Endothelial cell of umbilical vein (primary cell): ENCODE measurements around the gene SART3. TPM values are rescaled to one million over a fixed set of nuclear protein-coding genes. Genes with fewer than 3 reads are reported as not detected.
"Not testable (repeated sequence)": the region's sequence is repeated elsewhere in the genome, so short reads cannot be mapped to it uniquely, and the experiment has no call there.

ENCODE experiments used
- BruUV-seq: library from RNA; stranded (reverse); fragments of 400-500 nt; replicated peaks from 2 replicates; lab custom pipeline; 2021; lab: Mats Ljungman, UMichigan
- CTCF ChIA-PET: fragments of 300-600, 350-600 bp; sonication (Branson Sonifier 250); formaldehyde crosslinking; loops from one replicate; lab custom pipeline; 2021; ENCODE audit warnings: antibody characterized with exemption, inconsistent platforms; lab: Charles Lee
- POLR2A ChIA-PET: fragments of 300-600, 350-600 bp; sonication (Branson Sonifier 250); formaldehyde crosslinking; loops from one replicate; lab custom pipeline; 2021; ENCODE audit warnings: antibody characterized with exemption, inconsistent platforms; lab: Charles Lee
- DNase-seq: peaks from one replicate; pipeline ENCODE4 v3.0.0-alpha.2; 2011; ENCODE audit warnings: low read depth, low spot score
- FAIRE-seq: peaks from 2 replicates; lab custom pipeline; 2011; peaks lifted over from hg19 to GRCh38; lab: Jason Lieb, UNC
- H2AFZ ChIP-seq: 2 replicates; pipeline ENCODE4 v1.6.0; 2012; ENCODE audit warnings: low read depth, low read length, control low read depth, inconsistent platforms
- H3K27ac ChIP-seq: 2 replicates; pipeline ENCODE4 v1.5.1; 2011; ENCODE audit warnings: low read depth, mild to moderate bottlenecking, control low read depth, low read length, moderate library complexity; ENCODE audit not compliant: insufficient read depth
- H3K27me3 ChIP-seq, 2 experiments: 2 replicates each; pipeline versions ENCODE4 v1.6.0 to v1.6.1; 2011; ENCODE audit warnings: low read length in 2 of 2, mixed read lengths in 1 of 2; ENCODE audit not compliant: control insufficient read depth in 2 of 2, insufficient read depth in 2 of 2
- H3K36me3 ChIP-seq, 2 experiments: 2 replicates in 1 of 2; 3 replicates in 1 of 2; pipeline ENCODE4 v1.5.1; 2011; ENCODE audit warnings: low read length in 2 of 2, mild to moderate bottlenecking in 1 of 2, moderate library complexity in 1 of 2; ENCODE audit not compliant: control insufficient read depth in 2 of 2, insufficient read depth in 2 of 2; ENCODE audit errors: extremely low read depth in 1 of 2
- H3K4me1 ChIP-seq: 3 replicates; pipeline ENCODE4 v1.5.1; 2011; ENCODE audit warnings: mild to moderate bottlenecking, low read length; ENCODE audit not compliant: control insufficient read depth, insufficient read depth; ENCODE audit errors: extremely low read depth
- H3K4me2 ChIP-seq: 2 replicates; pipeline ENCODE4 v1.6.1; 2011; ENCODE audit warnings: low read length, control low read depth, mixed read lengths; ENCODE audit not compliant: insufficient read depth
- H3K4me3 ChIP-seq, 3 experiments: fragments of 200-600 bp in 1 of 3; sonication (generic), shearing (Covaris generic) in 1 of 3; replicated peaks in 1 of 3; 2 replicates each; pipeline ENCODE4 v1.5.1; 2011 to 2016; ENCODE audit warnings: control low read depth in 3 of 3, low read length in 3 of 3, mild to moderate bottlenecking in 2 of 3, inconsistent platforms in 1 of 3, low read depth in 1 of 3, moderate library complexity in 1 of 3; ENCODE audit not compliant: insufficient read depth in 1 of 3
- H3K79me2 ChIP-seq: 2 replicates; pipeline ENCODE4 v1.6.0; 2012; ENCODE audit warnings: low read length, inconsistent platforms; ENCODE audit not compliant: control insufficient read depth, insufficient read depth
- H3K9ac ChIP-seq: replicated peaks from 2 replicates; pipeline ENCODE3; 2011; ENCODE audit warnings: low read length, control low read depth; ENCODE audit not compliant: insufficient read depth; ENCODE audit errors: extremely low read depth
- H3K9me1 ChIP-seq: replicated peaks from 3 replicates; pipeline ENCODE4 v1.6.0; 2011; ENCODE audit warnings: mild to moderate bottlenecking, low read length; ENCODE audit not compliant: control insufficient read depth, insufficient read depth; ENCODE audit errors: extremely low read depth
- H3K9me3 ChIP-seq: replicated peaks from 2 replicates; pipeline ENCODE4 v1.5.1; 2012; ENCODE audit warnings: low read length, inconsistent platforms; ENCODE audit not compliant: control insufficient read depth, insufficient read depth
- H4K20me1 ChIP-seq: replicated peaks from 2 replicates; pipeline ENCODE3; 2011; ENCODE audit warnings: mild to moderate bottlenecking, low read length; ENCODE audit not compliant: control insufficient read depth, insufficient read depth; ENCODE audit errors: extremely low read depth
- EZH2 ChIP-seq: IDR thresholded peaks from 2 replicates; pipeline ENCODE4 v1.6.1; 2012; ENCODE audit warnings: borderline replicate concordance, low read depth, mild to moderate bottlenecking, moderate library complexity, low read length, inconsistent platforms; ENCODE audit not compliant: severe bottlenecking
- FOS ChIP-seq: IDR thresholded peaks from 2 replicates; pipeline ENCODE4 v1.6.1; 2011; ENCODE audit warnings: mild to moderate bottlenecking, low read length, moderate library complexity, borderline replicate concordance; ENCODE audit not compliant: insufficient read depth
- JUN ChIP-seq: IDR thresholded peaks from 2 replicates; pipeline ENCODE4 v1.6.1; 2011; ENCODE audit warnings: borderline replicate concordance, low read depth; ENCODE audit not compliant: insufficient read length, insufficient read depth
- MYC ChIP-seq: IDR thresholded peaks from one replicate; pipeline ENCODE4 v1.6.1; 2011; ENCODE audit warnings: mild to moderate bottlenecking, low read depth, low read length
- POLR2A ChIP-seq: IDR thresholded peaks from 2 replicates; pipeline ENCODE4 v1.6.1; 2012; ENCODE audit warnings: low read depth, mild to moderate bottlenecking, control low read depth, low read length
- POLR2AphosphoS5 ChIP-seq: IDR thresholded peaks from 2 replicates; pipeline ENCODE4 v1.6.1; 2012; ENCODE audit warnings: low read depth, mild to moderate bottlenecking, control low read depth, low read length, moderate library complexity; ENCODE audit not compliant: insufficient read depth
- dilution Hi-C: fragments of 300-500 bp; cut with MboI; formaldehyde crosslinking; loops from one replicate; pipeline ENCODE4 v1.15.0; 2019; ENCODE audit warnings: low sequenced_read_pairs; ENCODE audit not compliant: extremely low pct_ligation_motif_present
- intact Hi-C: fragments of 100-400 bp; cut with micrococcal nuclease; formaldehyde crosslinking; loops from one replicate; pipeline ENCODE4 v1.10.0; 2022
- polyA plus RNA-seq, 4 experiments: library from polyadenylated mRNA; depleted of rRNA in 3 of 4; stranded (reverse) in 3 of 4; unstranded in 1 of 4; fragments of >200 nt; gene quantifications; 2 replicates each; pipeline versions ENCODE4 v1.2.1 to v1.2.3, GENCODE V29; 2011 to 2012; ENCODE audit warnings: missing spikeins in 1 of 4
- total RNA-seq: library from RNA; stranded (reverse); gene quantifications from 2 replicates; pipeline ENCODE4 v1.2.3, GENCODE V29; 2021
- TF ChIP-seq, protein P1 (sequence below), 2 donors: IDR thresholded peaks; 1 replicate in 1 of 2; 2 replicates in 1 of 2; pipeline ENCODE4 v1.5.1; 2011; ENCODE audit warnings: low read length in 2 of 2, mild to moderate bottlenecking in 2 of 2, moderate library complexity in 2 of 2, control low read depth in 1 of 2, inconsistent platforms in 1 of 2, low read depth in 1 of 2; ENCODE audit not compliant: insufficient read depth in 1 of 2; ENCODE audit errors: extremely low read depth in 1 of 2
- TF ChIP-seq, protein P2 (sequence below): IDR thresholded peaks from 2 replicates; pipeline ENCODE4 v1.6.1; 2011; ENCODE audit not compliant: insufficient read depth, insufficient read length

The SART3 gene
- total and polyA plus RNA-seq, 2 donors (not counting 3 experiments of a cell fraction or from before 2014, with no cell fraction given) = 13.9 to 50.7 TPM

DNA sequence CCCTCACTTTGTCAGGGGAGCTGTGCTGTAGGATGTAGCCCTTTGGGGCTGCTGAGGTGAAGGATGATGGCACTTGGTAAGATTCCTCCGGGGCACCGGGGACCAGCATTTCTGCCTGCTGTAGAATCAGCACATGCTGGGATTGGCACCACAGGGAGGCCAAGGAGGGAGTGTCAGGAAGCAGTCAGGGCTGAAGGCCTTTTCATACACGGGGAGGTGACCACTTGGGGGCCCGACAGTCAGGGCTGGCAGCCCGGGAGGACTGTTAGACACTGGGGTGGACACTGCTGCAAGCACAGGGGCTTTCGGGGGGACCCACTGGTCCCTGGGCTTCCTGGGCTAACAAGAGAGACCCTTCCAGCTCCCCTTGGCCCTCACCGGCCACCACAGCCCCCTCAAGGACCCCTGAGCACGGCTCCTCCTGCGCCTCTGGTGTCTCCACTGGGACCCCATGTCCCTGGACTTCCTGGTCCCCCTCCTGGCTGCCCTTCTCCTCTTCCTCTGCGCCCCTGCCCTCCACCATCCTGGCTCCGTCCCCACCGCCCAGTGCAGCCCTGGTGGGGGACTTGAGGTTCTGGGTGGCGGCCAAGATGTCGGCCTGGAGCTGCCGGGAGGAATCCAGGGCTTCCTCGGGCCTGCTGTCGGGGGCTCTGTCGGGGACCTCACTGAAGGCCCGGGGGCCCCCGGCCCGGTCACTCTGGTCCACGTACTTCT is 30.5 kb upstream of the SART3 start:
- CTCF ChIA-PET = no interaction called here
- POLR2A ChIA-PET = no interaction called here

DNA sequence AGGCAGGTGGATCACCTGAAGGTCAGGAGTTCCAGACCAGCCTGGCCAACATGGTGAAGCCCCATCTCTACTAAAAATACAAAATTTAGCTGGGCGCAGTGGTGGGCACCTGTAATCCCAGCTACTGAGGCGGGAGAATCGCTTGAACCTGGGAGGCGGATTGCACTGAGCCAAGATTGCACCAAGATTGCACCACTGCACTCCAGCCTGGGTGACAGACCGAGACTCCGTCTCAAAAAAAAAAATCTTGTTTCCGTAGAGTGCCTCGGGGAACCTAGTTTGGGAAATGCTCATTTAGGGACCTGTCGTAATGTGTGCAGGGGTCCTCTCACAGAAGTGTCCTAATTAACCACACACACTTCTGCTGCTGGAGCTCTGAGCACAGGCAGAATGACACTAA is 29.5 kb upstream of the SART3 start:
- H3K4me3 ChIP-seq, H3K27ac ChIP-seq, H2AFZ ChIP-seq, intact Hi-C loops, CTCF ChIA-PET, H3K9ac ChIP-seq, H3K79me2 ChIP-seq, H3K27me3 ChIP-seq, FAIRE-seq, H3K4me1 ChIP-seq, H3K9me1 ChIP-seq, H3K4me2 ChIP-seq, H4K20me1 ChIP-seq, DNase-seq, POLR2A ChIA-PET, H3K9me3 ChIP-seq, BruUV-seq, H3K36me3 ChIP-seq, dilution Hi-C loops: not testable (repeated sequence)

More for the DNA sequence above, 30.5 kb upstream of the SART3 start:
- TF ChIP-seq FOS (no peak), POLR2A (no peak), JUN (no peak), POLR2AphosphoS5 (no peak), MYC (no peak), EZH2 (no peak)
- TF ChIP-seq, protein P1, sequence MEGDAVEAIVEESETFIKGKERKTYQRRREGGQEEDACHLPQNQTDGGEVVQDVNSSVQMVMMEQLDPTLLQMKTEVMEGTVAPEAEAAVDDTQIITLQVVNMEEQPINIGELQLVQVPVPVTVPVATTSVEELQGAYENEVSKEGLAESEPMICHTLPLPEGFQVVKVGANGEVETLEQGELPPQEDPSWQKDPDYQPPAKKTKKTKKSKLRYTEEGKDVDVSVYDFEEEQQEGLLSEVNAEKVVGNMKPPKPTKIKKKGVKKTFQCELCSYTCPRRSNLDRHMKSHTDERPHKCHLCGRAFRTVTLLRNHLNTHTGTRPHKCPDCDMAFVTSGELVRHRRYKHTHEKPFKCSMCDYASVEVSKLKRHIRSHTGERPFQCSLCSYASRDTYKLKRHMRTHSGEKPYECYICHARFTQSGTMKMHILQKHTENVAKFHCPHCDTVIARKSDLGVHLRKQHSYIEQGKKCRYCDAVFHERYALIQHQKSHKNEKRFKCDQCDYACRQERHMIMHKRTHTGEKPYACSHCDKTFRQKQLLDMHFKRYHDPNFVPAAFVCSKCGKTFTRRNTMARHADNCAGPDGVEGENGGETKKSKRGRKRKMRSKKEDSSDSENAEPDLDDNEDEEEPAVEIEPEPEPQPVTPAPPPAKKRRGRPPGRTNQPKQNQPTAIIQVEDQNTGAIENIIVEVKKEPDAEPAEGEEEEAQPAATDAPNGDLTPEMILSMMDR (IDR thresholded peaks at IDR 0.05; ENCODE audit: extremely low read depth in 1 of 2, insufficient read depth in 1 of 2, low read depth in 1 of 2, low read length in 2 of 2) = no peak
- TF ChIP-seq, protein P2, sequence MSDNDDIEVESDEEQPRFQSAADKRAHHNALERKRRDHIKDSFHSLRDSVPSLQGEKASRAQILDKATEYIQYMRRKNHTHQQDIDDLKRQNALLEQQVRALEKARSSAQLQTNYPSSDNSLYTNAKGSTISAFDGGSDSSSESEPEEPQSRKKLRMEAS = no peak
- DNase-seq (no peak), FAIRE-seq (no peak)
- dilution Hi-C loops (no loop called here), intact Hi-C loops (no loop called here)
- no peak overlapping the region for H3K27ac ChIP-seq
- BruUV-seq = no TSS peak
- H4K20me1 ChIP-seq = no peaks in the 10 kb centered on the region
- H3K36me3 ChIP-seq = no peaks in the 10 kb centered on the region
- H3K4me2 ChIP-seq = no peak overlapping the region
- no peaks in the 10 kb centered on the region for H3K4me1 ChIP-seq
- H3K27me3 ChIP-seq = peaks cover 0 to 4% of the 10 kb centered on the region in 2 experiments
- H2AFZ ChIP-seq = no peak overlapping the region
- H3K79me2 ChIP-seq = no peaks in the 10 kb centered on the region
- no peaks in the 10 kb centered on the region for H3K9me1 ChIP-seq
- H3K9ac ChIP-seq = no peak overlapping the region
- H3K4me3 ChIP-seq = no peak overlapping the region
- no peaks in the 10 kb centered on the region for H3K9me3 ChIP-seq
